HUES6 (cell line): ENCODE data around the gene GUCA1C.

Source experiments
- H3K27ac ChIP-seq: 2 replicates; pipeline ENCODE4 v1.7.0; 2013; ENCODE audit warnings: low read depth, mild to moderate bottlenecking, low read length, inconsistent platforms
- H3K27me3 ChIP-seq: 2 replicates; pipeline ENCODE4 v1.6.1; 2013; ENCODE audit warnings: low read length; ENCODE audit not compliant: control insufficient read depth, insufficient read depth
- H3K36me3 ChIP-seq: 2 replicates; pipeline ENCODE4 v1.6.1; 2013; ENCODE audit warnings: low read length; ENCODE audit not compliant: control insufficient read depth, insufficient read depth
- H3K4me1 ChIP-seq: 2 replicates; pipeline ENCODE4 v1.6.1; 2013; ENCODE audit warnings: low read length; ENCODE audit not compliant: control insufficient read depth, insufficient read depth
- H3K4me3 ChIP-seq: 2 replicates; pipeline ENCODE4 v1.5.1; 2013; ENCODE audit warnings: low read depth, low read length
- H3K9ac ChIP-seq: one replicate; pipeline ENCODE4 v1.6.1; 2013; ENCODE audit warnings: mild to moderate bottlenecking, low read length
- H3K9me3 ChIP-seq: 2 replicates; pipeline ENCODE4 v1.6.1; 2013; ENCODE audit warnings: low read depth, low read length; ENCODE audit not compliant: control insufficient read depth, insufficient read depth

GUCA1C gene

GRCh38 chr3:108862865-108863798 is 90.5 kb downstream of the GUCA1C start:
- Histone ChIP-seq H3K9ac (no peak overlapping the region), H3K27me3 (no peaks in the 10 kb centered on the region), H3K36me3 (no peaks in the 10 kb centered on the region), H3K4me1 (peaks cover 28% of the 10 kb centered on the region), H3K4me3 (no peak overlapping the region), H3K9me3 (no peaks in the 10 kb centered on the region), H3K27ac (no peak overlapping the region)

- Histone ChIP-seq H3K36me3 (no peaks in the 10 kb centered on the region), H3K27me3 (no peaks in the 10 kb centered on the region), H3K4me3 (no peak overlapping the region), H3K4me1 (peaks cover 28% of the 10 kb centered on the region), H3K9ac (no peak overlapping the region), H3K9me3 (no peaks in the 10 kb centered on the region), H3K27ac (no peak overlapping the region)
These were observed 92.3 kb downstream of the GUCA1C start for GRCh38 chr3:108861401-108861800.
